Measurements from ENCODE around the gene ADH1B. TPM values are rescaled to one million over a fixed set of nuclear protein-coding genes. Genes with fewer than 3 reads are reported as not detected.
"Not testable (repeated sequence)": the region's sequence is repeated elsewhere in the genome, so short reads cannot be mapped to it uniquely, and the experiment has no call there.

ADH1B gene
- not detected in 2 replicates for total RNA-seq

DNA sequence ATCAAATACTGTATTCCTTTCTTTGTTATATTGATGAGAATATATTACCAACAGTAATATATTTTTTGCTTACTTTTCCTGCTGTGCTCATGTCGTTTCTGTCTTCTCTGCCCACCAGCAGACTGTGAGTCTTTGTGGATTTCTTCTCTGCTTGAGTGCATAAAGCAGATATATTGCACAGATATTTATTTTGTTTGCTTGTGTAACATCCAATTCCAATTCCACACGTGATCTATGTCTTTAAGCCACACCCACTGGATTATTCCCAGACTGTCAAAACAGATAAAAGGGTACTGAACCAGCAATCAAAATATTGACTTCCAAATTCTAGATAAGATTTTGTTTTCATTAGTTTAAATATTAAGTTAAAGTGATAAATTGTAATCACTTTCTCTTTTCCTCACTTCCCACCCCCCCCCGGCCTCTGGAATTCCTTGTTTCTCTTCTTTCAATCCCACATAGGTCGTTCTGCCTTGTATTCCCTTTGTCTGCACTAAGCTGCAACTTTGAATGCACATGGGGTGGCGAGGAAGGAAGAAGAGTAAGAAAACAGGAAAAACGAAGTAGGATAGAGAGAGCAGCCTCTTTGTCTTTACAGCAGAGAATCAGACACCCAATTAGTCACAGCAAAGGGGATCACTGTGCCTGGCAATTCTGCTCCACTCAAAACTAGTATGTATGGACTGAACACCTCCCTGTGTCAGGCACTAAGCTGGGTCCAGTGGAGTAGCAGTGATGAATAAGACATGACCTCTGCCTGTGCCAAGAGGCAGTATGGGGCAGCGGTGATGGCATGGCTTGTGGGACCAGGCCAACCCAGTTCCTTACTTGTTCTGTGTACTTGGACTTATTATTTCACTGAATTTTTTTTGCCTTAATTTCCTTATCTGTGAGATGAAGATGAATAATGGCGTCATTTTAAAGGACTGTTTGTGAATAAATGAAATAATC, at the start of gene ADH1B:
Gene ADH1B, minus strand, starts transcription at position 161 of the 951 bp plus-strand sequence. Its CDS starts 70 bp downstream, at position 91.
- no peak for DNase-seq (ENCODE audit: low read depth)
- TF ChIP-seq CTCF (conservative IDR thresholded peaks at IDR 0.05; ENCODE audit: low read depth, low read length), result no peak
- H3K4me3 ChIP-seq (ENCODE audit: low read depth, low read length), result no peak within 1 kb of the TSS

GRCh38 chr4:99367817-99368216, 46.6 kb upstream of the ADH1B start:
- DNase-seq (ENCODE audit: low read depth); H3K4me3 ChIP-seq (ENCODE audit: low read depth, low read length): not testable (repeated sequence)

DNA sequence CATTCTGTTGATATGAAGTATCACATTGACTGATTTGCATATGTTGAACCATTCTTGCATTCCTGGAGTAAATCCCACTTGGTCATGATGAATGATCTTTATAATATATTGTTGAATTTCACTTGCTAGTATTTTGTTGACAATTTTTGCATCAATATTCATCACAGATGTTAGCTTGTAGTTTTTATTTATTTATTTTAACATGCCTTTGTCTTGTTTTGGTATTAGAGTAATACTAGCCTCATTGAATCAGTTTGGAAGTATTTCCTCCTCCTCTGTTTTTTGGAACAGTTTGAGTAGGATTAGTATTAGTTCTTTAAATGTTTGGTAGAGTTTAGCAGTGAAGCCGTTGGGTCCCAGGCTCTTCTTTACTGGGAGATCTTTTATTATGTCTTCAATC, 45.3 kb upstream of the ADH1B start:
- H3K4me3 ChIP-seq (ENCODE audit: low read depth, low read length), result no peak overlapping the region
- no peak for TF ChIP-seq CTCF (conservative IDR thresholded peaks at IDR 0.05; ENCODE audit: low read depth, low read length)
- no peak for DNase-seq (ENCODE audit: low read depth)

DNA sequence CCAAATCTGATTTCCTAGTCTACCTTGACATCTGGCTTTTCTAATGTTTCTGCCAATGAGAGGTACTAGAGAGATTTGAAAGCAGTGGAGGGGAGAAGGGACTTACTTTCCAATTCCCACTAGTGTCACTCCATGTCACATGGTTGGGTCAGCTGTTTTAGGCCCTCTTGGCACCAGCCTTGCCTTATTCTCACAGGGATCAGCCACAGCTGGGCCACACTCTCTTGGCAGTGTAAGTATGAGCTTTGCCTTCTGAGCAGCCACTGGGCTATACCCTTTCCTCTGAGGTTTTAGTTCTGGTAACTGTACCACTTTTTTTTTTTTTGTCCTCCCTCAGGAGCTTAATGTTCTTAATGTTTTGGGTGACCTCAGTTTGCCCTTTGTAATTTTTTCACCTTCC, 41.6 kb upstream of the ADH1B start:
- TF ChIP-seq CTCF (conservative IDR thresholded peaks at IDR 0.05; ENCODE audit: low read depth, low read length), result no peak

DNA sequence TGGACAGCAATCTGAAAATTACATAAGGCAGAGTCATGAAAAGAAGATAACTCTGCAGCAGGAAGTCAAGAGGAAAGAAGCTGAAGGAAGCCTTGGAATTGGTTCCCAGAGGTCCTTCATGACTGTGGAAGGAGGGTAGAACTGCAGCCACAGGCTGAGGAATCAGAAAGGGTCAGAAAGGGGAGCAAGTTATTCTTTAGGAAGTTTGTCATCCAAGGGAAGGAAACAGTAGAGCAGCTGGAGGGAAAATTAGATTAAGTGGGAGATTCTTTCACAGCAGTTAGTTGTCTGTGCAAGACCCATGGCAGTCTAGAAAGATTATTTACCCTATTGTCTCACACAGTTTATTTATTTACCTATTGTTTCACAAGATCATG, 40.7 kb upstream of the ADH1B start:
- DNase-seq (ENCODE audit: low read depth), result no peak
- no peak overlapping the region for H3K4me3 ChIP-seq (ENCODE audit: low read depth, low read length)
- TF ChIP-seq CTCF (conservative IDR thresholded peaks at IDR 0.05; ENCODE audit: low read depth, low read length), result no peak

More for the DNA sequence above, 41.6 kb upstream of the ADH1B start:
- H3K4me3 ChIP-seq (ENCODE audit: low read depth, low read length), result no peak overlapping the region
- DNase-seq (ENCODE audit: low read depth), result no peak

- no peak for DNase-seq (ENCODE audit: low read depth)
- no peak overlapping the region for H3K4me3 ChIP-seq (ENCODE audit: low read depth, low read length)
- no peak for TF ChIP-seq CTCF (conservative IDR thresholded peaks at IDR 0.05; ENCODE audit: low read depth, low read length)
Measured at GRCh38 chr4:99361268-99361898, 40.2 kb upstream of the ADH1B start.

DNA sequence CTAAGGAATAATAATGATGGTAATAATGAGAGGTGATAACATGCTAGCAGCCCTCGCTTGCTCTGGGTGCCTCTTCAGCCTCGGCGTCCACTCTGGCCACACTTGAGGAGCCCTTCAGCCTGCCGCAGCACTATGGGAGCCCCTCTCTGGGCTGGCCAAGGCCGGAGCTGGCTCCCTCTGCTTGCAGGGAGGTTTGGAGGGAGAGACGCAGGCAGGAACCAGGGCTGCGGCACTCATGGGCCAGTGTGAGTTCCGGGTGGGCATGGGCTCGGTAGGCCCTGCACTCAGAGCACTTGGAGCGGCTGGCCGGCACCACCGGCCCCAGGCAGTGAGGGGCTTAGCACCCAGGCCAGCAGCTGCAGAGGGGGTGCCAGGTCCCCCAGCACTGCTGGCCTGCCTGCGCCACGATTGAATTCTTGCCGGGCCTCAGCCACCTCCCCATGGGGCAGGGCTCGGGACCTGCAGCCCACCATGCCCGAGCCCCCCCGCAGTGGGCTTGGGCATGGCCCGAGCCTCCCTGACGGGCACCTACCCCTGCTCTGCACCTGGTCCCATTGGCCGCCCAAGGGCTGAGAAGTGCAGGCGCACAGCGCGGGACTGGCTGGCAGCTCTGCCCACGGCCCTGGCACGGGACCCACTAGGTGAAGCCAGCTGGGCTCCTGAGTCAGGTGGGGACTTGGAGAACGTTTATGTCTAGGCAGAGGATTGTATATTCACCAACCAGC, 38.4 kb upstream of the ADH1B start:
- H3K4me3 ChIP-seq (ENCODE audit: low read depth, low read length), result no peak overlapping the region
- no peak for TF ChIP-seq CTCF (conservative IDR thresholded peaks at IDR 0.05; ENCODE audit: low read depth, low read length)
- DNase-seq (ENCODE audit: low read depth), result no peak
